Activated naive CD4-positive, alpha-beta T cell treated with anti-CD3 and anti-CD28 coated beads for 36 hours (primary cell): Measurements from ENCODE around the gene FAM168A. TPM values are rescaled to one million over a fixed set of nuclear protein-coding genes. Genes with fewer than 3 reads are reported as not detected.

Experiments used
- CTCF ChIA-PET: fragments of 350-600 bp; sonication (Branson Sonifier 250); formaldehyde crosslinking; loops from one replicate; lab custom pipeline; 2021; ENCODE audit warnings: antibody characterized with exemption; lab: Charles Lee
- DNase-seq: peaks from one replicate; pipeline ENCODE4 v3.0.0-alpha.2; 2020
- H3K27ac Mint-ChIP-seq: one replicate; pipeline ENCODE4 v1.8.0; 2021; ENCODE audit warnings: mild to moderate bottlenecking, mixed read lengths
- H3K27me3 Mint-ChIP-seq: one replicate; pipeline ENCODE4 v1.8.0; 2021; ENCODE audit warnings: low read depth, mixed read lengths
- H3K36me3 Mint-ChIP-seq: one replicate; pipeline ENCODE4 v1.8.0; 2021; ENCODE audit warnings: low read depth, mixed read lengths
- H3K4me1 Mint-ChIP-seq: one replicate; pipeline ENCODE4 v1.8.0; 2021; ENCODE audit warnings: low read depth, mixed read lengths
- H3K4me3 Mint-ChIP-seq: one replicate; pipeline ENCODE4 v1.8.0; 2021; ENCODE audit warnings: mild to moderate bottlenecking, moderate library complexity, mixed read lengths
- H3K9me3 Mint-ChIP-seq: one replicate; pipeline ENCODE4 v1.8.0; 2021; ENCODE audit warnings: mixed read lengths
- intact Hi-C: fragments of 100-400 bp; cut with micrococcal nuclease; formaldehyde crosslinking; loops from one replicate; pipeline ENCODE4 v1.15.1; 2023
- total RNA-seq, 2 experiments: library from RNA; stranded (reverse); gene quantifications; one replicate each; pipeline ENCODE4 v1.2.3, GENCODE V29; 2021

Gene FAM168A
- total RNA-seq, 2 experiments from 2014 or later = 11.9 to 13.0 TPM

- no peak overlapping the region for H3K27ac Mint-ChIP-seq
- no peak overlapping the region for H3K4me3 Mint-ChIP-seq
- no peak for DNase-seq
- peaks cover 5% of the 10 kb centered on the region for H3K36me3 Mint-ChIP-seq
- H3K27me3 Mint-ChIP-seq = no peaks in the 10 kb centered on the region
- CTCF ChIA-PET = interaction anchor here (0.8 to 1.2 kb wide), 2 partner anchors 62 to 248 kb away, joined by 4 read pairs; no protein-coding TSS in a partner anchor
- no peaks in the 10 kb centered on the region for H3K9me3 Mint-ChIP-seq
- peaks cover 7% of the 10 kb centered on the region for H3K4me1 Mint-ChIP-seq
- intact Hi-C loops = loop anchor here (10.0 kb wide), 1 partner anchor 182 kb away; the partner anchor contains the start of gene FAM168A
These were observed 184.7 kb downstream of the FAM168A start for GRCh38 chr11:73413256-73413655.

DNA sequence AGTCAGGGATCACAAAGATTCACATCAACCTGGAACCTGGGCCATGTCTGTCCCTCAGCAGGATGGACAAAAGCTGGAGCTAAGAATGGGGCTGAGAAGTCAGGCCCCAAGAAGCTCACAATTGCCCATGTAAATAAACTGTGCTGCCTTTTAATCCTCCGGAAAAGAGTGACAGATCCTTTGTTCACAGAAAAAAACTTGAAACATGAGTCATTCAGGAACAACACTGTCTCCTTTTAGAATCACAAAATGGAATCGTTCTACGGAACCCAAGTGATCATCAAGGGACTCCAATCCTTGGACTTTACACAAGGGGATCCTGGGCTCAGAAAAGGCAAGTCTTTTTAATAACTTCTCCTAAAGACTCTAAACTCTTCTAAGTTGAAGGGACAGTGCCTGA, 185.6 kb downstream of the FAM168A start:
- H3K9me3 Mint-ChIP-seq = no peaks in the 10 kb centered on the region
- no peaks in the 10 kb centered on the region for H3K36me3 Mint-ChIP-seq
- CTCF ChIA-PET = interaction anchor here (0.7 to 1.7 kb wide), 2 partner anchors 213 to 248 kb away, joined by 3 to 7 read pairs; no protein-coding TSS in a partner anchor
- DNase-seq = no peak
- H3K4me3 Mint-ChIP-seq = no peak overlapping the region
- peaks cover 7% of the 10 kb centered on the region for H3K4me1 Mint-ChIP-seq
- intact Hi-C loops = loop anchor here (10.0 kb wide), 1 partner anchor 182 kb away; the partner anchor contains the start of gene FAM168A
- no peak overlapping the region for H3K27ac Mint-ChIP-seq
- no peaks in the 10 kb centered on the region for H3K27me3 Mint-ChIP-seq

GRCh38 chr11:73411031-73411430, 186.9 kb downstream of the FAM168A start:
- intact Hi-C loops = loop anchor here (10.0 kb wide), 1 partner anchor 184 kb away; the partner anchor contains the start of gene FAM168A
- Mint-ChIP-seq H3K36me3 (no peaks in the 10 kb centered on the region), H3K9me3 (no peaks in the 10 kb centered on the region), H3K27me3 (no peaks in the 10 kb centered on the region), H3K27ac (no peak overlapping the region), H3K4me1 (peaks cover 3% of the 10 kb centered on the region), H3K4me3 (no peak overlapping the region)
- CTCF ChIA-PET = interaction anchor here (1.7 to 1.9 kb wide), 2 partner anchors 18 to 250 kb away, joined by 7 read pairs; no protein-coding TSS in a partner anchor
- DNase-seq = no peak

DNA sequence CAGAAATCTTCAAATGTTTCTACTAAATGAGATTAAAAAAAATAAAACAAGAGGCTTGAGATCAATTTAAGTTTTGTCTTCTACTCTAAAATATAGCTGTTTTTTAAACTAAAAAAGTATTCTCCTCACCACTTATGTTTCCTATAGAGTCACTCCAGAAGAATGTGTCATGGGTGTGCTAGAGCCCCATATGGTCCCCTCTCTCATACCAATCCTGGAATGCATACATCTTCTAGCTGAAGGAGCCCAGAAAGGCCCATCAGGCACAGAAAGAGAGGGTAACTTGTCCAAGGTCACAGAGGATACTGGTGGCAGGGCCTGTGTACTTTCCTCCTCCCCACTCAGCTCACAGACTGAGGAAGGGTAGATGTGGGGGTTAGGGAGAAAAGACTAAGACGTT, 187.3 kb downstream of the FAM168A start:
- Mint-ChIP-seq H3K27me3 (no peaks in the 10 kb centered on the region), H3K27ac (no peak overlapping the region), H3K9me3 (no peaks in the 10 kb centered on the region), H3K36me3 (no peaks in the 10 kb centered on the region), H3K4me3 (no peak overlapping the region), H3K4me1 (peaks cover 3% of the 10 kb centered on the region)
- CTCF ChIA-PET = interaction anchor here (0.7 to 1.9 kb wide), 4 partner anchors 17 to 824 kb away, joined by 3 to 7 read pairs (median 6); no protein-coding TSS in a partner anchor
- intact Hi-C loops = loop anchor here (10.0 kb wide), 1 partner anchor 184 kb away; the partner anchor contains the start of gene FAM168A
- no peak for DNase-seq

DNA sequence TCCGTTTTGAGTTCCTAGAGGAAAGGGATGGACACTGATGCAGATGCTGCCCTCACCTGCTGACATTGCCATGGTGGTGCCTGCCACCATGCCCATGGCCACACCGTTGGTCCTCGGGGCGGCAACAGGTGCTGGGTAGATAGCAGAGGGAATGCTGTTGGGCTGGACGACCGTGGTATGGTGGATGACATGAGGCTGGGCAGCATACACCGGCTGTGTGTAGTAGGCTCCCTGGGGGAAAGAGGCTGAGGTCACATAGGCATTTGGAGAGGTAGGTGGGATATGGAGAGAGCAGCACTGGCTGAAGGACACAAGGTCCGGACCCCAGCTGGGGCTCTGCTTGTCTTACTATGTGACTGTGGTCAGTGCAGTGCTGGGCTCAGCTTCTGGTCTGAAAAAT, 188.5 kb downstream of the FAM168A start:
- Mint-ChIP-seq H3K4me1 (no peaks in the 10 kb centered on the region), H3K27me3 (no peaks in the 10 kb centered on the region), H3K4me3 (no peak overlapping the region), H3K36me3 (peaks cover 1% of the 10 kb centered on the region), H3K27ac (no peak overlapping the region), H3K9me3 (no peaks in the 10 kb centered on the region)
- intact Hi-C loops = no loop called here
- DNase-seq = no peak
- CTCF ChIA-PET = interaction anchor here (1.9 kb wide), 1 partner anchor 16 kb away, joined by 7 read pairs; no protein-coding TSS in a partner anchor

DNA sequence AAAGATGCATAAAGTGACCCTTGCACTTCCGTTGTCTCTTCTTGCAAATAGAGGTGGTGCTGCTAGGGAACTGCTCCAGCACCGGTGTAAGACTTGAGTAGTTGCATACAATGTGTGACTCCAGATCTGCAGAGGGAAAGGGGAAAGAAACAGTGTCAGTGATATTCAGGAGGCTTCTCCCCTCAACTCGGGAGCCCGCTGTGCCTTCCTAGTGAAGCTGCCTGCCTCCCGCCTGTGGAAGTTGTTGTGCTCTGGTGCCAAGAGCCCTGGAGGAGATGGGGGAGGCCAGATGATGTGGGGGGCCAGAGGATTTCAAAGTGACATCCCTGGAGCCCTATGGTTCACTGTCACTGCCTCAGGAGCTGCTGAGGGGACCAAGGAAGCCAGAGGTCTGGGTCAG, 191.3 kb downstream of the FAM168A start:
- H3K4me3 Mint-ChIP-seq = no peak overlapping the region
- CTCF ChIA-PET = interaction anchor here (0.9 to 2.5 kb wide), 6 partner anchors 13 to 255 kb away, joined by 3 to 9 read pairs (median 3); no protein-coding TSS in a partner anchor
- H3K36me3 Mint-ChIP-seq = peaks cover 1% of the 10 kb centered on the region
- no peak overlapping the region for H3K27ac Mint-ChIP-seq
- intact Hi-C loops = no loop called here
- no peaks in the 10 kb centered on the region for H3K4me1 Mint-ChIP-seq
- no peaks in the 10 kb centered on the region for H3K27me3 Mint-ChIP-seq
- H3K9me3 Mint-ChIP-seq = no peaks in the 10 kb centered on the region
- no peak for DNase-seq

- Mint-ChIP-seq H3K36me3 (peaks cover 1% of the 10 kb centered on the region), H3K4me1 (no peaks in the 10 kb centered on the region), H3K27ac (no peak overlapping the region), H3K9me3 (no peaks in the 10 kb centered on the region), H3K27me3 (no peaks in the 10 kb centered on the region), H3K4me3 (no peak overlapping the region)
- DNase-seq = no peak
- intact Hi-C loops = no loop called here
- CTCF ChIA-PET = interaction anchor here (0.6 to 2.5 kb wide), 5 partner anchors 17 to 349 kb away, joined by 3 to 9 read pairs (median 4); no protein-coding TSS in a partner anchor
These were observed 191.8 kb downstream of the FAM168A start for GRCh38 chr11:73406131-73406530.

DNA sequence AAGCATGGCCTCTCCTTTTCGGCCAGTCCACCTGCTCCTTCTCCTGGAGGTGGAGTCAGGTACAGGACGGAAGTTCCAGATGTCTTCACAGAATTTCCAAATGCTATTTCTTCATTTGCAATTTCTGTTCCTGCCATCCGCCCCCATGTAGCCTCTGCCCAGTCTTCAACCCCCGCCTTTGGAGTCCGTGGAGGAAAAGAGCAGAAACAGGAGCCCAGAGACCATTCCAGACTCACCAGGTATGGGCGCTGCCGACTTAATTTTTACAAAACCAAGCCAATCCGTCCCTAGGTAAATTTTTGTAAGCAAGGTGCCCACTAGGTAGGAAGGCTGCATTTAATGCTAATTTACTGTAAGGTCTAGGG, 192.8 kb downstream of the FAM168A start:
- no peaks in the 10 kb centered on the region for H3K9me3 Mint-ChIP-seq
- intact Hi-C loops = no loop called here
- no peaks in the 10 kb centered on the region for H3K4me1 Mint-ChIP-seq
- DNase-seq = no peak
- H3K36me3 Mint-ChIP-seq = peaks cover 1% of the 10 kb centered on the region
- H3K27me3 Mint-ChIP-seq = no peaks in the 10 kb centered on the region
- H3K27ac Mint-ChIP-seq = no peak overlapping the region
- no peak overlapping the region for H3K4me3 Mint-ChIP-seq
- CTCF ChIA-PET = interaction anchor here (2.5 kb wide), 1 partner anchor 54 kb away, joined by 9 read pairs; no protein-coding TSS in a partner anchor

DNA sequence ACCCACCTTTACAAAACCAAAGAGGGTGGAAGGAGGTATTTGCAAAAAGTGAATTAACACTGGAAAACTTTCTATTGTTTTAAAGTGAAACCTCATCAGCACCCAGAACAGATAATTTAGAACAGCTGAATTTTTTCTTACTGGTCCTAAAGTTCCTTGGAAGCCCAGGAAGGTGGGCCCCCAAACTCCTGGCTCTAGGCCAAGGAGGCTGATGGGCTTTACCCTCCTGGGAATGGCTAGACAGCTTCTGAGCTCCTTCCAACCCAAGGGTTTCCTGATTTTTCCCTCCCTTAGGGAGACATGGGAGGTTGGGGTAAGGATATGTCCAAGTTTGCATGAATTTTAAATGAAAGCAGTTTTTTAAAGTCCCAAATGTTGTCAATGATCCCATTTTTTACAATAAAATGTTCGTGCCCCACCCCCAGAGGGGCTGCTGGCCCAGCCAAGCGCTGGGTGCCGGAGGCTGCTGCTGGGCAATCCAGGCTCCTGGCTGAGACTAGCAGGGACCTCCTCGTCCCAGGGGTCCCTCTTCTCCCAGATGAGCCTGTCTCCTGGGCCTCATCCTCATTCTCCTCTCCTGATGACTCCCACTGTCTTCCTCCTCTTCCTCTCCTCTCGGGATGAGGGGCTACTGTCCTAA, 193.3 kb downstream of the FAM168A start:
- no peaks in the 10 kb centered on the region for H3K9me3 Mint-ChIP-seq
- no peak overlapping the region for H3K27ac Mint-ChIP-seq
- H3K4me1 Mint-ChIP-seq = no peaks in the 10 kb centered on the region
- CTCF ChIA-PET = interaction anchor here (1.0 to 1.7 kb wide), 4 partner anchors 10 to 257 kb away, joined by 3 to 6 read pairs (median 4); no protein-coding TSS in a partner anchor
- no peak for DNase-seq
- H3K4me3 Mint-ChIP-seq = no peak overlapping the region
- intact Hi-C loops = no loop called here
- H3K36me3 Mint-ChIP-seq = peaks cover 1% of the 10 kb centered on the region
- H3K27me3 Mint-ChIP-seq = no peaks in the 10 kb centered on the region

DNA sequence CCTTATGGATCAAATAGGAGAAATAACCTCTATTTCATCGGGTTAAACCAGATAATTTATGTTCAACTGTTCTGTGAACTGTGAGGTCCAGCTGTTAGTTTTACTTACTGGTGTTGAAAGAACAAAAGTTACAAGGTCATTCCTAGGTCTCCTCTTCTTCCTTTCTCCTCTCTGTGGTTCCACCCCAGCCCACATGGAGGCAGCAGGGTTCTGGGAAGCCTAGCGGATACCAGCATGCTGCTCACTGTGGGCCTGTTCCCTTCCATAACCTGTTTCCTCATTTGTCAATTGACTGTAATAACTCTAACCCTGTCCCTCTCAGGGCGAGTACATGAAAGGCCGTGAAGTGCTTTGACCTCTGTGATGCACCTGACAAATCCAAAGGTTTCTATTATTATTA, 193.9 kb downstream of the FAM168A start:
- Mint-ChIP-seq H3K4me1 (no peaks in the 10 kb centered on the region), H3K9me3 (no peaks in the 10 kb centered on the region), H3K4me3 (no peak overlapping the region), H3K27ac (no peak overlapping the region), H3K36me3 (peaks cover 1% of the 10 kb centered on the region), H3K27me3 (no peaks in the 10 kb centered on the region)
- CTCF ChIA-PET = interaction anchor here (1.0 to 1.7 kb wide), 4 partner anchors 10 to 257 kb away, joined by 3 to 6 read pairs (median 4); no protein-coding TSS in a partner anchor
- intact Hi-C loops = no loop called here
- peak; percentile 61 for DNase-seq

DNA sequence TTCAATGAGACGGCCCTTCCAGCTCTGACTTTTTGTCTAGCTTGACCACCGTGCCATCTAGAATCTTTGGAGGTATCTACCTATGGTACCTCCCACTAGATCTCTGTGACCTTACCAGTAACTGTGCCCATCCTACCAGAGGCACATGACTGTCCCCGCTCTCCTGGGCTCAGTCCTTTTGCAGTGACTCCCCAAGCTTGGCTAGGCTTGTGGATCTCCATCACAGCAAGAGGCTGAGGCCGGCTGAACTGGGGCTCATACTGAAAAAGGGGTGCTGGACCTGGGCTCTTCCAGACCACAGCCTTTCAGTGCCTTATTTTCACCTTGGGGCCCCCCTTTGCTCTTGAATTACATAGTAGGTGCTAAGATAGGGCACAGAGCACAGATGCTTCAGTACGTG, 194.4 kb downstream of the FAM168A start:
- Mint-ChIP-seq H3K4me1 (no peaks in the 10 kb centered on the region), H3K4me3 (no peak overlapping the region), H3K27ac (no peak overlapping the region), H3K27me3 (no peaks in the 10 kb centered on the region), H3K9me3 (no peaks in the 10 kb centered on the region), H3K36me3 (peaks cover 1% of the 10 kb centered on the region)
- CTCF ChIA-PET = interaction anchor here (1.0 to 1.7 kb wide), 5 partner anchors 10 to 258 kb away, joined by 3 to 7 read pairs (median 4); no protein-coding TSS in a partner anchor
- no peak for DNase-seq
- intact Hi-C loops = no loop called here

DNA sequence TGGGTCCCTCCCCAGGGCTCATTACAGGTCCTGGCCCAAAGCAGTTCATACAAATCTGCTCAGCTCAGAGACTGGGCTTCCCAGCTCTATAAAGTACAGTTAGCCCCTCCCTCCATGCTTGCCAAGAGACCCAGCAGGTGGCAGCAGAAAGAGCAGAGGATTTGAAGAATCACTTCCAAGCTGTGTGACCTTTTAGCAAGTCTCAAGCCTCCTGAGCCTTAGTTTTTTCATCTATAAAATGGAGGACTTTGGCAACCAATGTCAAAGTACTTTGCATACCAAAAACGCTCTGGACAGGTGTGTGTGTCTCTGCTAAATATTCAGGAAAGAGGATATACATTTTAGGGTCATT, 195.1 kb downstream of the FAM168A start:
- Mint-ChIP-seq H3K27me3 (no peaks in the 10 kb centered on the region), H3K4me3 (no peak overlapping the region), H3K36me3 (peaks cover 1% of the 10 kb centered on the region), H3K4me1 (no peaks in the 10 kb centered on the region), H3K9me3 (no peaks in the 10 kb centered on the region), H3K27ac (no peak overlapping the region)
- DNase-seq = peak; percentile 57
- intact Hi-C loops = loop anchor here (1.0 kb wide), 1 partner anchor 258 kb away; no protein-coding TSS in a partner anchor
- CTCF ChIA-PET = interaction anchor here (0.5 to 1.7 kb wide), 4 partner anchors 52 to 469 kb away, joined by 4 to 7 read pairs (median 4); no protein-coding TSS in a partner anchor
